H1 (cell line): ENCODE data around the gene ULBP3. TPM values are rescaled to one million over a fixed set of nuclear protein-coding genes. Genes with fewer than 3 reads are reported as not detected.

Source experiments
- CHD2 ChIP-seq: IDR thresholded peaks from 2 replicates; pipeline ENCODE4 v1.6.1; 2012; ENCODE audit warnings: low read length, improper control_type of control experiment
- SAP30 ChIP-seq: fragments of 300-600 bp; sonication (generic); IDR thresholded peaks from 2 replicates; pipeline ENCODE4 v1.7.1; 2012; ENCODE audit warnings: low read length, moderate library complexity, mild to moderate bottlenecking, inconsistent platforms; ENCODE audit not compliant: insufficient read depth, insufficient replicate concordance
- polyA plus RNA-seq, 7 experiments: library from polyadenylated mRNA; depleted of rRNA in 3 of 7; stranded (reverse) in 5 of 7; unstranded in 2 of 7; fragments of >200 nt in 5 of 7; fragments of 200-250 nt in 2 of 7; gene quantifications; 1 replicate in 5 of 7; 2 replicates in 1 of 7; 4 replicates in 1 of 7; pipeline versions ENCODE4 v1.2.1 to v1.2.3, GENCODE V29; 2011 to 2013; ENCODE audit warnings: missing spikeins in 2 of 7, mixed read lengths in 2 of 7
- total RNA-seq: library from RNA; stranded (reverse); fragmentation: NEBNext Ultra II Directional; extraction: Animal tissue kit (Norgen Biotek cat#: 25700); gene quantifications from 2 replicates; pipeline ENCODE4 v1.2.1, GENCODE V29; 2021

Gene ULBP3
- total and polyA plus RNA-seq, 2 of the 8 experiments (the other 6 are each of a cell fraction or from before 2014, with no cell fraction given) = 1.9 to 4.2 TPM

GRCh38 chr6:150029276-150029675, 39.6 kb downstream of the ULBP3 start (continued):
- no peak for TF ChIP-seq SAP30
- TF ChIP-seq CHD2 = no peak
